ENCODE results near the gene SRPK3. TPM values are rescaled to one million over a fixed set of nuclear protein-coding genes. Genes with fewer than 3 reads are reported as not detected.

The SRPK3 gene
- total RNA-seq, 4 donors from 2014 or later = 0.12 to 0.47 (median 0.19) TPM; not detected in 1

GRCh38 chrX:153800177-153800722, 19.4 kb downstream of the SRPK3 start:
- no peak for ATAC-seq (ENCODE audit: low FRiP score)
- no peak for TF ChIP-seq CTCF (IDR thresholded peaks at IDR 0.05)
- no peak for DNase-seq (ENCODE audit: low spot score)

GRCh38 chrX:153800746-153801145, 19.9 kb downstream of the SRPK3 start:
- DNase-seq (ENCODE audit: low spot score) (no peak), ATAC-seq (ENCODE audit: low FRiP score) (no peak)

GRCh38 chrX:153801669-153802068, 20.8 kb downstream of the SRPK3 start:
- no peak for TF ChIP-seq CTCF (IDR thresholded peaks at IDR 0.05)
- ATAC-seq (ENCODE audit: low FRiP score) (no peak), DNase-seq (ENCODE audit: low spot score) (no peak)

More at GRCh38 chrX:153800746-153801145, 19.9 kb downstream of the SRPK3 start:
- no peak for TF ChIP-seq CTCF (IDR thresholded peaks at IDR 0.05)

- ATAC-seq (ENCODE audit: low FRiP score) (no peak), DNase-seq (ENCODE audit: low spot score) (no peak)
- TF ChIP-seq CTCF (IDR thresholded peaks at IDR 0.05) = no peak
Measured at GRCh38 chrX:153802513-153803045, 21.7 kb downstream of the SRPK3 start.

GRCh38 chrX:153803211-153804099, 22.6 kb downstream of the SRPK3 start:
- DNase-seq (ENCODE audit: low spot score) (no peak), ATAC-seq (ENCODE audit: low FRiP score) (no peak)
- TF ChIP-seq CTCF (IDR thresholded peaks at IDR 0.05) = no peak

- DNase-seq (ENCODE audit: low spot score) (no peak), ATAC-seq (ENCODE audit: low FRiP score) (no peak)
- TF ChIP-seq CTCF (IDR thresholded peaks at IDR 0.05) = no peak
Measured at GRCh38 chrX:153804100-153804595, 23.3 kb downstream of the SRPK3 start.
